K562 treated with DMSO at 1 percent for 12 hours (cell line): ENCODE measurements around the gene JMJD1C. TPM values are rescaled to one million over a fixed set of nuclear protein-coding genes. Genes with fewer than 3 reads are reported as not detected.

Experiments
- total RNA-seq: library from RNA; unstranded; fragments of 300-600 nt; gene quantifications from 2 replicates; pipeline ENCODE4 v1.2.3, GENCODE V29; 2022; ENCODE audit not compliant: insufficient read depth

Gene JMJD1C
- total RNA-seq: 5.3 and 32.8 TPM in 2 replicates

GRCh38 chr10:63465293-63466143 is at the start of gene JMJD1C:
JMJD1C (minus strand) TSS chr10:63465977; CDS start chr10:63465662, 315 bp downstream.

GRCh38 chr10:63133056-63133820 is 332.5 kb downstream of the JMJD1C start, which contains the start of gene NRBF2:
NRBF2 (plus strand) TSS chr10:63133328; CDS start chr10:63133471, 143 bp downstream.

Other genes with a start within 250 kb of the JMJD1C start
- gene REEP3, start 55.4 kb upstream of the JMJD1C start, total RNA-seq: 5.1 and 14.6 TPM in 2 replicates